ENCODE data around the gene ZNF232.
A peak's percentile ranks its signal among the peaks of the same experiment; 100 is the strongest.
"Not testable (repeated sequence)": the region's sequence is repeated elsewhere in the genome, so short reads cannot be mapped to it uniquely, and the experiment has no call there.

ZNF232 gene

DNA sequence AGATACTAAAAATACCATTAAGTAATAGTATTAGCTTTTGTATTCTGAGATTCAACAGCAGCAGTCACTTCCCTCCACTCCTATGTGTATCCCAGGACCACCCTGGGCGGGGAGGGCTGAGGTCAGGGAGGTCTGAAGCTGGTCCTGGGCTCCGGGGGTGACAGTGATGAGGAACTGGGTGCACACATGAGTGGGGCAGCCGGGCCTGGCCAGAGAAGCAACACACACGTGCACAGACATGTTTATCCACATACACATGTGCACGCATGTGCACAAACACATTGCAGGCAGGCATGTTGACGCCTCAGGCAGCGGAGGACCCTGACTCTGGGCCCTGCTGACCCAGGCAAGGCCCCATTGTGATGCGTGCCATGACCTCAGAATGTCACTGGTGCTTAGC, 16.7 kb upstream of the ZNF232 start:
- not testable (repeated sequence) for H3K36me3 ChIP-seq (ENCODE audit: insufficient read depth, low read length); H3K9me3 ChIP-seq (ENCODE audit: insufficient read depth, low read depth, low read length); H3K9ac ChIP-seq (ENCODE audit: low read depth, low read length); H3K27ac ChIP-seq (ENCODE audit: low read depth, low read length); H3K27me3 ChIP-seq (ENCODE audit: insufficient read depth, low read length); H3K4me1 ChIP-seq (ENCODE audit: insufficient read depth, low read length); H3K4me3 ChIP-seq (ENCODE audit: low read length)
- WGBS = 90% methylated on average over 8 of the region's 8 CpGs

DNA sequence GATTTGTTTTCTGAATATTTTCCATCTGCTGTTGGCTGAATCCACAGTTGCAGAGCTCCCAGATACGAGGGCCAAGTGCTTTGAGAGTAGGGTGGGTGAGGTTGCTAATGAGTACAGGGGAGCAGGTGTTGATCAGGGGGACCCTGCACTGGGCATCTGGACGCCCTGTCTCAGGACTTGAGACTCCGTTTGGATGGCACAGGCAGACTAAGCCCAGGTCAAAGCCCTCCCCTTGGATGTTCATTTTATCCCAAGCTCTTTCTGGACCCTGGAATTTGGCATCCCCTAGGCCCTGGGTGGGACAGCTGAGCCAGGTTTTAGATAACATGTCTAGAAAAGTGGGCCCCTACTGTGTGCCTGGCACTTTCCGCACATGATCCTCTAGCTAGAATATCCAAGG, 16.2 kb upstream of the ZNF232 start:
- Histone ChIP-seq H3K36me3 (ENCODE audit: insufficient read depth, low read length) (no peaks in the 10 kb centered on the region), H3K9me3 (ENCODE audit: insufficient read depth, low read depth, low read length) (no peaks in the 10 kb centered on the region), H3K4me3 (ENCODE audit: low read length) (no peak overlapping the region), H3K27me3 (ENCODE audit: insufficient read depth, low read length) (peaks cover 9% of the 10 kb centered on the region), H3K27ac (ENCODE audit: low read depth, low read length) (no peak overlapping the region), H3K9ac (ENCODE audit: low read depth, low read length) (no peak overlapping the region), H3K4me1 (ENCODE audit: insufficient read depth, low read length) (no peaks in the 10 kb centered on the region)
- 93% methylated on average over 4 of the region's 4 CpGs for WGBS

DNA sequence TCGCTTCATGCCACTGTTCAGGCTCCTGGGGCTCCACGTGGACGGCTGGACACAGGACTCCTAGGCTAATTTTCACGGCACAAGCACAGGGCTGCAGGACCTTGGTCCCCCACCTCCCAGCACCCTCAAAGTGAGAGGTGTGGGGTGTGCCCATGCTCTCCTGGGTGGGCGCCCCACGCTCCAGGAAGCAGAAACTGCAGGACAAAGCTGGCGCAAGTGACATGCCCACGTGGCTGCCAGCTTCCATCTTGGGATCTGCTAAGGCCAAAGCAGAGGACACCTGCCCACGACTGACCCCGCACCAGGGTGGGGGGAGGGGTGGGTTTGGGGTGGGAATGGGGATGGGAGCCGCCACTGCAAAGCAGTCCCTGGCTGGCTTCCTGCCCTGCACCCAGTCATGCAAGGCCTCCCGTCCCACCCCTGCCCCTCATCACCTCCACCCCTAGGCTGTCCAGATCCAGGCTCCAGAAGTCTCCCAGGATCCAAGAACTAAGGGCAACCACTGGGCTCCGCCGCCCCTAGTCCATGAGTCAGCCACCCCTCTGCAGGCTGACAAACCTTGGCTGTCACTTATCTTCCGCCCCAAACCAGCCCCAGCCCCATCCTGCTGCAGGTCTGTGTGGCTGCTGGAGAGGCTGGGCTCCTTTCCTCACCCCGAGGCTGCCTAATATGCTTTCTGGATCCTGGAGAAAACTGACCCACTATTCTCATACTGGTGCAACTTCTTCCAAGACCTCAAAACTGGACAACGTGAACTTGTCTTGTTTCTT, 15.2 kb upstream of the ZNF232 start:
- no peaks in the 10 kb centered on the region for H3K9me3 ChIP-seq (ENCODE audit: insufficient read depth, low read depth, low read length)
- H3K9ac ChIP-seq (ENCODE audit: low read depth, low read length) = no peak overlapping the region
- 81% methylated on average over 15 of the region's 17 CpGs for WGBS
- H3K4me3 ChIP-seq (ENCODE audit: low read length) = no peak overlapping the region
- no peak overlapping the region for H3K27ac ChIP-seq (ENCODE audit: low read depth, low read length)
- H3K4me1 ChIP-seq (ENCODE audit: insufficient read depth, low read length) = no peaks in the 10 kb centered on the region
- peaks cover 19% of the 10 kb centered on the region for H3K27me3 ChIP-seq (ENCODE audit: insufficient read depth, low read length)
- H3K36me3 ChIP-seq (ENCODE audit: insufficient read depth, low read length) = no peaks in the 10 kb centered on the region

DNA sequence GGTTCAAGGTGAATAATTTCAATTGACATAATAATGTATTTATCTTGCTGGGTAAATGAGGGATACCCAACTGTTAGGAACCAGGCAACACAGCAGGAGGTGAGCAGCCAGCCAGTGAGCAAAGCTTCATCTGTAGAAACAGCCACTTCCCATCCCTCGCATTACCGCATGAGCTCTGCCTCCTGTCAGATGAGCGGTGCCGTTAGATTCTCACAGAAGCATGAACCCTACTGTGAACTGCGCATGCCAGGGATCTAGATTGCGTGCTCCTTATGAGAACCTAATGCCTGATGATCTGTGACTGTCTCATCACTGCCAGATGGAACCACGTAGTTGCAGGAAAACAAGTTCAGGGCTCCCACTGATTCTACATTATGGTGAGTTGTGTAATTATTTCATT, 13.2 kb upstream of the ZNF232 start:
- H3K9me3 ChIP-seq (ENCODE audit: insufficient read depth, low read depth, low read length); H3K27ac ChIP-seq (ENCODE audit: low read depth, low read length); H3K4me3 ChIP-seq (ENCODE audit: low read length); H3K4me1 ChIP-seq (ENCODE audit: insufficient read depth, low read length); H3K9ac ChIP-seq (ENCODE audit: low read depth, low read length); H3K36me3 ChIP-seq (ENCODE audit: insufficient read depth, low read length): not testable (repeated sequence)
- peaks cover 22% of the 10 kb centered on the region for H3K27me3 ChIP-seq (ENCODE audit: insufficient read depth, low read length)
- 82% methylated on average over 7 of the region's 7 CpGs for WGBS

DNA sequence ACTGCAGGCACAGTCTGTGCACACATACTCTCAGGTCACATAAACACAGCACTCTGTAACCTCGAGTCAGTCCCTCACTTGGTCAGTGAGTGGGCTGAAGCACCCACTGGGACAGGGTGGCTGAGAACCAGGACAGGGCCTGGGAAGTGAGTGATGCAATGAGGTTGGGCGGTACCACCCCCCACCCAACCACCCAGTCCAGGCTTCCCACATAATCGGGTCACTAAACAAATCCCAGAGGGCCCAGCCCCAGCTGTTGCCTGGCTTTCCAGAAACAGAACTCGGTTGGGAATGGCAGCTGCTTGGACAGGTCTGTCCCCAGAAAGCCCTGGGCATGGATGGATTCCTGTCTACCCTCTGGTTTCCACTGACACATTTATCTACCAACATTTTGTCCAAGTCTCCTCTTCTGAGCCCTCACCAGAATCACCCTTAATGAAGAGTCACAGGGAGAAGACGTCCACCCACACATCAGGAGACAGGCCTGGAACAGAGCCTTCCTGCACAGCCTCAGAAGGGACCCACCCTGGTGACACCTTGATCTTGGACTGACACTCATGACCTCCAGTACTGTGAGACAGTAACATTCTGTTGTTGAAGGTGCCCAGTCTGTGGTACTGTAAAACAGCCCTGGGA, 12.6 kb upstream of the ZNF232 start:
- H3K27ac ChIP-seq (ENCODE audit: low read depth, low read length); H3K4me1 ChIP-seq (ENCODE audit: insufficient read depth, low read length); H3K9me3 ChIP-seq (ENCODE audit: insufficient read depth, low read depth, low read length); H3K9ac ChIP-seq (ENCODE audit: low read depth, low read length); H3K4me3 ChIP-seq (ENCODE audit: low read length); H3K36me3 ChIP-seq (ENCODE audit: insufficient read depth, low read length): not testable (repeated sequence)
- WGBS = 84% methylated on average over 5 of the region's 5 CpGs
- H3K27me3 ChIP-seq (ENCODE audit: insufficient read depth, low read length) = peaks cover 22% of the 10 kb centered on the region

DNA sequence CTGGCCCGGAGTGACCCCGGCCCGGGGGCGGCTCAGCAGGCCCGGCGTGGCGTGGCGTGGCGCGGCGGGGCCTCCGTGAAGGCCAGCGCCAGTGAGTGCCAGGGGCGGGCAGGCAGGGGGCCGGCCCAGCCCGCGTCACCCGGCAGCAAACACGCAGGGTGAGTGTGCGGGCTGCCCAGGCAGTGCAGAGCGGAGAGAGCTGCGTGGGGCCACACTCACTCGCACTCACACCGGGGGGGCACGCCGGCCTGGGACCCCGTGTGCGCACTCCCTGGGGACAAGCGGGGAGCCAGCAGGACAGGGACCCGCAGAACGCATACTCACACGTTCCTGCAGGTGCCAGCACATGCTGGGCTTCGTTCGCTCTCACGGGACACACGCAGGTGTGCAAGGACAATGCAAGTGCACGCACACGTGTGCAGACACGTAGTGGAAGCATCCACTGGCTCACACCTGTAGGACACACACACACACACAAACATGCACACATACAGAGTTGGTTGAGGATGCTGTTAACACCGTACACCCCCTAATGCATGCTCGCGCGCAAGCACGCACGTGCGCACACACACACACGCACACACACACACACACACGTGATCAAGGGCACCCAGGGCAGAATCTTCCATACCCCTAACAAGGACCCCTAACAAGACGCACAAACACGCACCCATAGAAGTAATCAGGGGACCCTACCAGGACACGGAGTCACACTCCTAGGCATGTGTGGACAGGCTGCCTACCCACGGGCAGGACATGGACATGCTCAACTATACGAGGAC, 11.9 kb upstream of the ZNF232 start:
- Histone ChIP-seq H3K4me3 (ENCODE audit: low read length) (peak overlapping the region; percentile 77), H3K27ac (ENCODE audit: low read depth, low read length) (no peak overlapping the region), H3K9ac (ENCODE audit: low read depth, low read length) (no peak overlapping the region; the same call in 1 of the 2 replicates), H3K9me3 (ENCODE audit: insufficient read depth, low read depth, low read length) (0 out of 2 replicates have a peak, but pooled peaks cover under 1% of the 10 kb centered on the region), H3K27me3 (ENCODE audit: insufficient read depth, low read length) (peaks cover 22% of the 10 kb centered on the region), H3K36me3 (ENCODE audit: insufficient read depth, low read length) (no peaks in the 10 kb centered on the region), H3K4me1 (ENCODE audit: insufficient read depth, low read length) (no peaks in the 10 kb centered on the region)
- WGBS = 77% methylated on average over 53 of the region's 53 CpGs

DNA sequence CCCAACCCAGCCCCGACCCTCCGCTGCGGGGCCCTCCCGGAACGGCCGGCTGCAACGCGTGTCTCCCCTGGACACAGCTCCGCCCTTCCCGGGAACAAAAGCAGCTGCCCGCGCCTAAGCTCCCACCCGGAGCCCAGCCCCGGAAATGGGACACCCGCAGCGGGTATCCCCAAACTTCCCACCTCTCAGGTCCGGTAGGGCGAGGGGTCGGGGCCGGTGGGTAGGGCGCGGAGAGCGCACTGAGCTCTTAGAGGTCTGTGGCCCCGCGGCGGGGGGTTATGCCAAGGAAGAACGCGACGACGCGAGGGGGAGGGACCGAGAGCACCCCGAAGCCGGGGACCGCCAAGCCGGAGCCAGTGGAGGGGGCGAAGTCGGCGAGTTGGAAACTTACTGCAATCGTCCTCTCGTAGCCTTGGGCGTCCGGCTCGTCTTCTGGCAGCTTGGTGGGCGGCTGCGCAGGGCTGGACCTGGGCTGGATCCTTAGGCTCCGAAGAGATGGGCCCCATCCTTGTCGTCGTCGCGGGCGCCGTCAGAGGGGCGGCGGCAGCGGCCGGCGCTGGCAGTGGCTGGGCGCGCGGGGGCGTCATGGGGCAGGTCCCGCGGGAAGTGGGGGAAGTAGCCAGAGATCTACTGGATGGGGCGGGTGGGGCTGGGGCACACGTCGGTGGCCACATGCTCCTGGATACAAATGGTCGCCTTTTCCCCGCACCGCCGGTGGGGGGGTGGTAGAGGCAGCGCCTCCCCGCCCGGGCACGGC, 11.1 kb upstream of the ZNF232 start:
- peak overlapping the region; percentile 77 for H3K4me3 ChIP-seq (ENCODE audit: low read length)
- no peaks in the 10 kb centered on the region for H3K4me1 ChIP-seq (ENCODE audit: insufficient read depth, low read length)
- H3K9me3 ChIP-seq (ENCODE audit: insufficient read depth, low read depth, low read length) = 0 out of 2 replicates have a peak, but pooled peaks cover 4% of the 10 kb centered on the region
- peaks cover 22% of the 10 kb centered on the region for H3K27me3 ChIP-seq (ENCODE audit: insufficient read depth, low read length)
- H3K36me3 ChIP-seq (ENCODE audit: insufficient read depth, low read length) = no peaks in the 10 kb centered on the region
- no peak overlapping the region for H3K27ac ChIP-seq (ENCODE audit: low read depth, low read length)
- WGBS = 4% methylated on average over 75 of the region's 75 CpGs
- H3K9ac ChIP-seq (ENCODE audit: low read depth, low read length) = peak overlapping the region; percentile 65

DNA sequence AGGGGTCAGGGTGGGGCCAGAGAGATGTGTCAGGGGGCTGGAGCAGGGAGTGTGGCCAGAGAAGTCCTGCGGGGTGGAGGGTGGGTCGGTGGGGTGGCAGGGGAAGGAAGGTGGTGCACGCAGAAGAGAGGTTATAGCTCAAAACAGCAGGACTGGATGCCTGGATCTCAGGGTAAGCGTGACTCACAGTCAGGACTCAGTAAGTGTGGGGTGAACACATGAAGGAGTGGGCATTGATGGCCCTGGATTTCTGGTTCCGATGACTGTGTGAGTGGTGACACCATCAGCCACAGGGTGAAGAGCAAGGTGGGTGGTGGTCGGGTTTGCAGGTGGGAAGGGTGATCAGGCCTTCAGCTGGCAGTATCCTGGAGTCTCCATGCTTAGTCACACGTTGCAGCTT, 10.4 kb upstream of the ZNF232 start:
- H3K27ac ChIP-seq (ENCODE audit: low read depth, low read length) = not testable (repeated sequence)
- 74% methylated on average over 7 of the region's 7 CpGs for WGBS

DNA sequence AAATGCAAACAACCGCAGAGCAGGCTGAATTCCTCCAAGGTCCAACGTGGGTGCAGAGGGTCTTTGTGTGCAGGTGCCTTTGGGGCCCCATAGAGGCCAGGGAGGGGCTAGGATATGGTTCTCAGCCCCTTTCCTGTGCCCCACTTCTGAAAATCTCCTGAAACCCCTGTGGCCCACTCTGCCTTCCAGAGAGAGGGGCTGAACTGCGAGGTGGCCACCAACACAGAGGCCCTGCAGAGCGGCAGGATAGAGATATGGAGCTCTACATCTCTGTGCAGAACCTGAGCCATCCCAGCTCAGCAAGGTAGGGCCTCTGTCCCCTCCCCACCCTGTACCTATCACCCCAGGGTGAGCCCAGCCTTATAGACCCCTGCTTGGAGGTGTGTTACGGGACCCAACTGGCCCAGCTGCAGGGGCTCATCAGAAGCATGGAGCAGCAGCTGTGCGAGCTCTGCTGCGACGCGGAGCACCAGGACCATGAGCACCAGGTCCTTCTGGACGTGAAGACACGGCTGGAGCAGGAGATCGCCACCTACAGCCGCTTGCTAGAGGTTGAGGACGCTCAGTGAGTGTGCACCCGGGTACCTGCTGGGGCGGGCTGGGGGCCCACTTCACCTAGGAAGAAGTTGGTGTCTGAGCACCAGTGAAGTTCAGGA, 9.6 kb upstream of the ZNF232 start:
- WGBS = 90% methylated on average over 16 of the region's 16 CpGs
- no peak overlapping the region for H3K27ac ChIP-seq (ENCODE audit: low read depth, low read length)
- peaks cover 22% of the 10 kb centered on the region for H3K27me3 ChIP-seq (ENCODE audit: insufficient read depth, low read length)
- no peaks in the 10 kb centered on the region for H3K4me1 ChIP-seq (ENCODE audit: insufficient read depth, low read length)
- 0 out of 2 replicates have a peak, but pooled peaks cover 4% of the 10 kb centered on the region for H3K9me3 ChIP-seq (ENCODE audit: insufficient read depth, low read depth, low read length)
- no peak overlapping the region for H3K4me3 ChIP-seq (ENCODE audit: low read length)
- H3K36me3 ChIP-seq (ENCODE audit: insufficient read depth, low read length) = no peaks in the 10 kb centered on the region
- H3K9ac ChIP-seq (ENCODE audit: low read depth, low read length) = no peak overlapping the region

More for the DNA sequence above, 10.4 kb upstream of the ZNF232 start:
- peaks cover 22% of the 10 kb centered on the region for H3K27me3 ChIP-seq (ENCODE audit: insufficient read depth, low read length)
- H3K9ac ChIP-seq (ENCODE audit: low read depth, low read length); H3K36me3 ChIP-seq (ENCODE audit: insufficient read depth, low read length); H3K4me1 ChIP-seq (ENCODE audit: insufficient read depth, low read length); H3K9me3 ChIP-seq (ENCODE audit: insufficient read depth, low read depth, low read length): not testable (repeated sequence)
- H3K4me3 ChIP-seq (ENCODE audit: low read length) = peak overlapping the region; percentile 77

DNA sequence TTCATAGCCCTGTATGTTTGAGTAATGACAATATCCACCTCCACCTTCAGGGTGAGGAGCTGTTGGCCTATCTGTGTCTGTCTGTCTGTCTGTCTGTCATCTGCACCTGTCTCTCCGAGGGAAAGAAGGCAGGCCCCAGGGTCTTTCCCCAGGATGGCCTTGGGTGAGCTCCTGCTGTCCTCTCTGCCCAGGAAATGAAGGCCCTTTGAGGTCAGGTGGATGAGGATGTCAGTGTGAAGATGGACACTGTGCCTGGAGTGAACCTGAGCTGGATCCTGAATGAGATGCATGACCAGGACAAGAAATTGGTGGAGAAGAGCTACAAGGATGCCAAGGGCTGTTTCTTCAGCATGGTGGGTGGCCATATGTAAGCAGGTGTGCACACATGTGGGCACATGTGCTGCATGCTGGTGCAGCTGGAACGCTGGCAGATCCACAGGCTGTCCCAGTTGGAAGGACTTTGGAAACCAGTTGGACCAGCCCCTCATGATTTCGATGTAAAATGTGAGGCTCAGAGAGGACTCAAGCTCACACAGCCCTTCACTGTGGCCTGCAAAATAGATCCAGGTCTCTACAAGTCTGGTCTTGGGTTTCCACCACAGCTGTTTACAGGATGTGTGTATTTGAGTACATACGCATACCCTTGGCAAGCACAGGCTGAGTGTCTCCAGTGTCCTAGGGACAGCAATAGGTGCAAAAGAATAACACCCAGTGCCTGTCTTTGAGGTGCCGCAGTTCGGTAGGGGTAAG, 8.9 kb upstream of the ZNF232 start:
- not testable (repeated sequence) for H3K36me3 ChIP-seq (ENCODE audit: insufficient read depth, low read length); H3K27ac ChIP-seq (ENCODE audit: low read depth, low read length); H3K4me3 ChIP-seq (ENCODE audit: low read length); H3K9me3 ChIP-seq (ENCODE audit: insufficient read depth, low read depth, low read length); H3K9ac ChIP-seq (ENCODE audit: low read depth, low read length); H3K4me1 ChIP-seq (ENCODE audit: insufficient read depth, low read length)
- 90% methylated on average over 6 of the region's 6 CpGs for WGBS
- peaks cover 22% of the 10 kb centered on the region for H3K27me3 ChIP-seq (ENCODE audit: insufficient read depth, low read length)
